Measurements from ENCODE around the gene ZFAND3.
"Not testable (repeated sequence)": the region's sequence is repeated elsewhere in the genome, so short reads cannot be mapped to it uniquely, and the experiment has no call there.

ZFAND3 gene

DNA sequence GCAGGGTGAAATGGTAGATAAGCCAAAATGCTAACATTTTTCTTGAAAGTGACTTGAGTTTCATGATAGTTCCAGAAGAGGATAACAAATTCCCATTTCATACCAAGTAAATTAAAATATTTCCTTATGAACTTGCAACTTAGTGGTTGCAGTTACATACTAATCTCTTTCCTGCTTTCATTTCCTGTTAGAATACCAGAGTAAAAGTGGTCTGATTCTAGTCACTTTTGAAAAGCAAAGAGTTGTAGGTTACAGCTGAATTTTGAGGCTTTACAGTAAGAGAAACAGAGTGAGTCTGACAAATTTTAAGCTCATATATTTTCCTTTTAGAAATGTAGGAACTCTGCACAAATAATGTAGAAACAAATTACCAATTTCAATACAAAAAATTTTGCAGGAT lies 117.4 kb downstream of the ZFAND3 start:
- DNase-seq (ENCODE audit: low spot score) = no peak

DNA sequence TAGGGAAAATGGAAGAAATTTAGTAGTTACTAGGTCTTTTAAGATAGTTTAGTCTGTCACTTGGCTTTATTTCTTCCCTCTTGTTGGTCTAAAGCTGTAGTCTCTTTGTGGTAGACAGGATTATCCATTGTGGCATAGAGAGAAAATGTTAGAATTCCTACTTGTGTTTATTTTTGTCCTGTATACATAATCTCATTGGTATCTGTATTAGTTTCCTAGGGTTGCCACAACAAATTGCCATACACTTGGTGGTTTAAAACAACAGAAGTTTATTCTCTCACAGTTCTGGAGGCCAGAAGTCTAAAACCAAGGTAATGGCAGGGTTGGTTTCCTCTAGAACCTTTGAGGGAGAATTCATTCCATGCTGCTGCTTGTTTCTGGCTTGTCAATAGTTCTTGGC lies 119.4 kb downstream of the ZFAND3 start:
- no peak for DNase-seq (ENCODE audit: low spot score)

DNA sequence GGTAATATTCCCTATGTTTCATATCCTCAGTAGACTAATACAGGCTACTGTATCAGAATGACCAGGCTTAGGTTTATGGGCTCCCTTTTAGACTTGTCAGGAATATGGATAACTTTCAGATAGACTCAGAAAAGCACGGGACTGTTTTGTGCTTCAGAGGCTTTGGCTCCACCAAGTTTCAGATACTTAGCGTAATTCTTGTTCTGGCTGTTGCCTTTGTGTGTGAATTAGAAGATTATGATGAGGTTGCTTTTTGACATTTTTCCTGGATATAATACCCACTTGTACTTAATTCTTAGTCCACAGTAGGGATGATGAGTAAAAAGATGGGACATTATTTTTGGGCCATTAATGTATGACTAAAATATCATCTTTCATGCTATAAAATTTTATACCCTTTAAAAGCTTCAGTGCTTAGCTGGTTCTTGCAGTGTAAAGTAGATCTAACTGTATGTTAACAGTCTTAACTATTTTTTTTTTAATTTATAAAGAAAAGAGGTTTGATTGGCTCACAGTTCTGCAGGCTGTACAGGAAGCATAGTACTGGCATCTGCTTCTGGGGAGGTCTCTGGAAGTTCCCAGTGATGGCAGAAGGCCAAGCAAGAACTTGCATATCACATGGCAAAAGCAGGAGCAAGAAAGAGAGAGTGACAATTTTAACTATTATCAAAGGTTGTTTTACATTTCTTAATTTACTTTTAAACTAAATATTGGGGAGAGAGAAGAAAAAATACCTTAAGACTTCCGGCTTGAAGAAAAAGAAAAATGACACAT lies 120.7 kb downstream of the ZFAND3 start:
- no peak for DNase-seq (ENCODE audit: low spot score)

DNA sequence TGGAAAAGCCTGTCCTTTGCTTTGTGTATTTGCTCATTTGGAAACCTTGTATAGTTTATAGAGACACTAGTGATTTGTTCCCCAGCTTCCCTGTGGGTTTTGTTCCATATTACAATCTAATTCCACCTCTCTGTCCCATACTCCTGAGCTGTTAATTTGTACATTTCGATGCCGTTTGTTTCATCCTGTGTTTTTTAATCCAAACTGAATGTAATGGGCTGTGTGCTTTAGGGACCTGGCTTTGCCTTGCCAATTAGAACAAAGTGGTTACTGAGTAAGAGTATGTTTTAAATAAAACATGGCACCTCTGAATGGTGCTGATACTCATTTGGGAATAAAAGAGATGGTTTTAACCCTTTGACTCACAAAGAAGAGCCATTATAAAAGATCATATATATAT lies 122.3 kb downstream of the ZFAND3 start:
- no peak for DNase-seq (ENCODE audit: low spot score)

DNA sequence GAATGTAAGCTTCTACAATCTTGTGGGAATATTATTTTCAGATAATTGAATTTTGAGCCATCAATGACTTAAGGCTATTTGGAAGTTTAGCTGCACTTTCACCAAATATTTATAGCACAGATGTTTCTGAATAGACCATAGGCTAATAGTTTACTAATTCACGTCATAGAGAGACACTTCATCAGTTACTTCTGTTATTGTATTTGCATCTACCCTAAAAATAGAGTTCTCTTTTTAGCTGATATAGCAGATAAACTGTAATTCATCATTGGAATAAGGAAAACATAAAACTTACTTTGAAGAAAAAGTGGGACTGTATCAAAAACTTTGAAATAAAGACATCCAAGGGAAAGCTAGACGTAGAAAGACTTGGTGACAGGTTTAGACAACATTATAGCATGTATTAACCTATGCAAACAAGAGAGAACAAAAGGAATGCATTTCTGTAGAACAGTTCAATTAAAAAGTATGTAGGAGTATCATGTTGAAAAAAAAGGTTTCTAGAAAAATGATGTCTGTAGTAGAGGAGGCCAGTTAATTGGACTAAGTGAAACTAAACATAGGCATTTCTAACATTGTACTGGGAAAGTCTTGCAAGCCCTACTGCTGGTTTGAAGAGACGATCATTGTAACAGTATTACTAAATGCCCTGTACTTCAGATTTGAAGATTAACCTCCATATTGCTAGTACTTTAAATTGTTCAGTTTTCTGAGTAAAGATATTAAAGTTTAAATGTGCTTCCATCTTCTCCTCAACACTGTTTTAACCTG lies 123.3 kb downstream of the ZFAND3 start:
- DNase-seq (ENCODE audit: low spot score) = no peak

DNA sequence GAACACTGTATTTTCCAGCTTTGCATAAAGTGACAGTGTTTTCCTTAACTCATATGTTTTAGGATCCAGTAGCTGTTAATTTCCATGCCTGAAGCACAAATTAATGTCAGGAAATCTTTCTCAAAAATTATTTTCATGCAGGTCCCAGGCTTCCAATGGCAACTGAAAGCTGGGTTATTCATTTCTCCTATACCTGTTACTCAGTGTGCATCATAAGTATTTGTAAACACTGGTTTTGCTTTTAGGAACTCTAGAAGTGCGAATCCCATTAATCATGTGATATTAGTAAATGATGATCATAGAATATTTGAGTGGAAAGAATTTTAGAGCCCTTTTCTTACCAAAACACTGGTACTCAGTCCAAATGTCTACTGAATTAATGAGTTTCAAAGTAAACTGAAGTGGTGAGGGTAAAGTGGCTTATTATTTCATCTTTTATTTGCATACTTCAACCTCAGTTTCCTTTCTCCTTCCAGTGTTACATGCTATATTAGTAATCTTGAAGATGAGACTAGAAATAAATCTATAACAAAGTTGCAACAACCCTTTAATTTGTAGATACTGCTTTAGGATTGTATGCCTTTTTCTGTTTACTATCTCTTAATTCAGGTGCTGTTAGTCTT lies 124.0 kb downstream of the ZFAND3 start:
- DNase-seq (ENCODE audit: low spot score) = no peak

DNA sequence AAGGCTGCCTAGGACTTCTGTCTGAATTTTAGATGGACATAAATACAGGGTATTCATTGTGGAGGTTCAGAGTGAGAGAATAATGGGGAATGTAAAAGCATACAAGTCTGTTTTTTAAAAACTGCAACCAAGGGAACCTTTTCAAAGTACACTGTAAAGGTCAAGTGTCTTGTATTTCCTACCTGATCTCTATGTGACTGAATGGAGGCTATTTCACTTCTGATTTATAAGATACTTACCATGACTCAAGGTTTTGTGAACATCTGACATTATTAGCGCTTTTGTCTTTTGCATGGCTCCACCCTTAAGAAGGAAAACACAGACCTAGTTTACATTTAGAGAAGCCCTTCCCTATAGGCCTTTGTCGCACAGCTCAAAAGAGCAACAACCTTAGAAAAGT lies 126.5 kb downstream of the ZFAND3 start:
- DNase-seq (ENCODE audit: low spot score) = no peak

DNA sequence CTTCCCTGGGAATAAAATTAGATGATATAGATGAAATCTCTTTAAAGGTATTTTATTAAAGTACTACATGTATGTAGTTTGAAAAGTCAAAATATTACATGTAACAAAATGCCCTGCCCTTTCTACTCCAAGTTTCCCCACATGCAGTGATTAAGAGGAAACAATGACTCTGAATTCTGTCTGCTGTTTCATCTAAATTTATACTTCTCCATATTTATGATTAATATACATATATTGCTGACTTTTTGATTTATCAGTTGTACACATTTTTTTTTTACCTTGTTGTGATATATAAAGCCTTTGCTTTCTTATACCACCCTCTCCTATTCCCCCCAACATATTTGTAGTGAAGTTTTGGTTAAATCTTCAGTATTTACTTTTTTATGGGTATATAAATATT lies 127.9 kb downstream of the ZFAND3 start:
- no peak for DNase-seq (ENCODE audit: low spot score)

DNA sequence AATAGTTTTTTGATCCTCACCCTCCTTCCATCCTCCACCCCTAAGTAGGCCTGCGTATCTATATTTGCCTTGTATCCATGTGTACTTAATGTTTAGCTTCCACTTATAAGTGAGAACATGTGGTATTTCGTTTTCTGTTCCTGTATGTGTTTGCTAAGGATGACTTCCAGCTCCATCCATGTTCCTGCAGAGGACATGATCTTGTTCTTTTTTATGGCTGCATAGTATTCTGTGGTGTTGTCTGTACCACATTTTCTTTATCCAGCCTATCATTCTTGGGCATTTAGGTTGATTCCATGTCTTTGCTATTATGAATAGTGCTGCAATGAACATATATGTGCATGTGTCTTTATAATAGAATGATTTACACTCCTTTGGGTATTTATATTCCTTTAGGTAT lies 129.1 kb downstream of the ZFAND3 start:
- DNase-seq (ENCODE audit: low spot score) = not testable (repeated sequence)

DNA sequence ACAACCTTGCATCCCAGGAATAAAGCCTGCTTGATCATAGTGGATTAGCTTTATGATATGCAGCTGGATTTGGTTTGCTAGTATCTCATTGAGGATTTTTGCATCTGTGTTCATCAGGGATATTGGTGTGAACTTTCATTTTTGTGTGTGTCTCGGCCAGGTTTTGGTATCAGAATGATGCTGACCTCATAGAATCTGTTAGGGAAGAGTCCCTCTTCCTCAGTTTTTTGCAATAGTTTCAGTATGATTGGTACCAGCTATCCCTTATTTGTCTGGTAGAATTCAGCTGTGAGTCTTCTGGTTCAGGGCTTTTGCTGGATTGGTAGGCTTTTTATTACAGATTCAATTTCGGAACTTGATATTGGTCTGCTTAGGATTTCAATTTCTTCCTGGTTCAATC lies 132.5 kb downstream of the ZFAND3 start:
- DNase-seq (ENCODE audit: low spot score) = no peak

DNA sequence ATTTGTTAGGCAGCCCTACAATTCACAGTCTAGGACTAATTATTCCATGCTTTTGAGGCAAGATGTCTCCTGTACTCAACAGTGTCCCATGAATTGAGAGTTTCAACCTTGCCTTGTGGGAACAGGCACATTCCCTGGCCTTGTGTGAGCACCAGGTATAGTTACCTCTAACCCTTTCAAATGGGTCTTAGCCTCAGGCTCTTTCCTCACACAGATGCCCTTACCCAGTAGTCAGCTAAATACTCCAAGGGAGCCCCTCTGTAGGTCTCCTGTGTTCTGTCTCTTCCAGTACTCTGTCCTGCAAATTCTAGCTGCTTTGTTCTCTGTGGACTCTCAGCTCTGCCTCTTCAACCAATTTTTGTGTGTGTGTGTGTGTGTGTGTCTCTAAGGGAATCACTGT lies 135.3 kb downstream of the ZFAND3 start:
- no peak for DNase-seq (ENCODE audit: low spot score)

DNA sequence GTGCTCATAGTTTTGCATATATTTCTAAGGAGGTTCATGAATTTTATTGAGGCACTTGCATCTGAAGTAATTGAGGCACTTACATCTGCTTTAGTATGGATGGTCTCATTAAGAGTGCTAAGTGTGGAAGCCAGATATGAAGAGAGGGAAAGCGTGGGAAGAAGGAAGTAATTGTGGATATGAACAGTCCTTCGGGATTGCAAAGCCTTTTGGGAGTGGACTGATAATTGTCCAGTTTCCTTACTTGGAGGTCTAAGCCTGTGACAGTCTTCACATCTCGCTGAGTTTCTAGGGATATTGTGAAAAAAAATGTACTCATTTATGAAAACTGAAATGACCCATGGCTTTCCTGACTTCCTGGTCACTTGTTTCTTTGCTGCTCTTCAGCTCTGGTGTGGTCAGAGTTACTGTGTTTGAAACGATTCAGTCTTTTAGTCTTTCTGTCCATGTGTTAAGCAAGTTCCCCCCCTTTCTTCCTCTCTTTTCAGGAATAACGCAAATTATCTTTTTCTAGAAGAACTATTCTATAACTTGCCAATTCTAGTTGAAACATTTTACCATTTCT lies 137.3 kb downstream of the ZFAND3 start:
- no peak for DNase-seq (ENCODE audit: low spot score)

DNA sequence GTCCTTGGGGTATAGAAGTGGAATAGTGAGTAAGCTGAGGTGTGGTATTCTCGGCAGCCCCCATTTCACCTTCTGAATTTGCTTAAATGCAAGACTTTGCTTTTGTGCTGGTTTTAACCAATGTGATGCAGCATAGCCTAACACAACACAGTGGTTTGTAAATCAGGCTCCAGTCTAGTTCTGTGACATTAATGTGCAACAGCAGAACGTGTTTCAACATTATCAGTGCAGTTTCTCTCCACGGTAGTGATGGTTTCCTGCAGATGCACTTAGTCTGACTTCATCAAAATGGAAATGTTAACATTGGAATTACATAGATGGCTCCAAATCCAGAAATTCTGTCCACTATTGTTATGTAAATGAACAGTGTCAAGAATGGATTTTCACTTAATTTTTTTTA lies 139.5 kb downstream of the ZFAND3 start:
- no peak for DNase-seq (ENCODE audit: low spot score)

DNA sequence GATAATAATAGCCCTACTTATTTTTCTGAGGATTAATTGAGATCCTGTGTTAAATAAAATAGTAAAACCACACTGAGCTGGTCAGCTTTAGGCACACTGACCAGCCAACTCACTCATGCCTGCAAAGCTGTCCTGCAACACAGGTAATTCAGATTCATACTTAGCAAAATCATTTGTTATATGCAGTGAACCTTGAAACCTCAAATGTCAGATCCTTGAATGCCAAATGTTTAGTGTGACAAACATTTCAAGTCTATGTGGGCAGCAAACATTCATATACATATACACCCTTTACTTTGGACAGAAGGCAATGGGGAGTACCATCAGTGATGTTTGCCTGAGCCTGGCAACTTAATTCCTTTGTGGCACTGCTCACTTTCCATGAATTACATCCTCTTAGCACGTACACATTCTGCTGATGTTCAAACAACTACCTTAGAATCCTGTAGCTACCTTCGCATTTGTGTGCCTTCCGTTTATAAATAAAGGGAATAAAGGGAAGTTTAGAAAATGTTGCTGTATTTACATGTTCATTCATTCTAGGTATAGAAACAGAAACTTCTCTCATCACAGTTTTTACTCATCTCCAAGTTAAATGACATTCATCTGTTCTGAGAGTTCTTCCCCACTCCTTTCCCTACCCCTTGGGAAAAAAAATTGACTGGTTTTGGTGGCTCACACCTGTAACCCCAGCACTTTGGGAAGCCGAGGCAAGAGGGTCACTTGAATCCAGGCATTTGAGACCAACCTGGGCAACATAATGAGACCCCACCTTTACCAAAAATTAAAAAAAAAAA lies 140.8 kb downstream of the ZFAND3 start:
- no peak for DNase-seq (ENCODE audit: low spot score)

DNA sequence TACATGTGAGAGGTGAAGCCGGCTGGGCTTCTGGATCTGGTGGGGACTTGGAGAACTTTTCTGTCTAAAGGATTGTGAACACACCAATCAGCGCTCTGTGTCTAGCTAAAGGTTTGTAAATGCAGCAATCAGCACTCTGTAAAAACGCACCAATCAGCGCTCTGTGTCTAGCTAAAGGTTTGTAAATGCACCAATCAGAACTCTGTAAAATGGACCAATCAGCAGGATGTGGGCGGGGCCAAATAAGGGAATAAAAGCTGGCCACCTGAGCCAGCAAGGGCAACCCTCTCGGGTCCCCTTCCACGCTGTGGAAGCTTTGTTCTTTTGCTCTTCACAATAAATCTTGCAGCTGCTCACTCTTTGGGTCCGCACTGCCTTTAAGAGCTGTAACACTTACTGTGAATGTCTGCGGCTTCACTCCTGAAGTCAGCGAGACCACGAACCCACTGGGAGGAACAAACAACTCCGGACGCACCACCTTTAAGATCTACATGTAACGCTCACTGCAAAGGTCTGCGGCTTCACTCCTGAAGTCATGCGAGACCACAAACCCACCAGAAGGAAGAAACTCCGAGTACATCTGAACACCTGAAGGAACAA lies 143.1 kb downstream of the ZFAND3 start:
- DNase-seq (ENCODE audit: low spot score) = not testable (repeated sequence)

DNA sequence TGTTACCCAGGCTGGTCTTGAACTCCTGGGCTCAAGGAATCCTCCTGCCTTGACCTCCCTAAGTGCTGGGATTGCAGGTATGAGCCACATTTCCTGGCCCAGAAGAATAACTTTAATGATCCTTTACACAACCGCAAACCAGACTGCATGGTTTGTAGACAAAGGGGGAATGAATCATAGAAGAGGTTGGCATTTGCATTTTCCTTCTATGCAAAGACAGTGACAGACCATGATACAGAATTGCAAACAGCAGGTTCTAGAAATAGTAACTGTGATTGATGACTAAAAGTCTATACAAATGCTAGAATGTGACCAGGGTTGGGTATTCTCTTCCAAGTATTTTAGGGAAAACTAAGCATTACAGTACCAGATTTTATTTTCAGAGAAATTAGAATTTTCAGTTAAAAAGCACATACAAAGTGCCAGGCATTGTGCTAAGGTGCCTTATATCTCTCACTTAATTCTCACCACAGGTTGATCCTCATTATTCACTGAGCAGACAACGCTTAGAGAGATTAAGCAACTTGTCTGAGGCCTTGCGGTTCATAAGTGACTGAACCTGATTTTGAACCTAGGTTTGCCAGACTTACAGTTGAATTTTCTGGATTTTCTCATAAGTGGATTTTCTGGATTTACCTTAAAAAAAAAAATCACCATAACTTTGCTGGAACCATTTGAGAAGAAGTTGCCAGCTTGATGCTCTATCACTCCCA lies 146.6 kb downstream of the ZFAND3 start:
- DNase-seq (ENCODE audit: low spot score) = no peak

DNA sequence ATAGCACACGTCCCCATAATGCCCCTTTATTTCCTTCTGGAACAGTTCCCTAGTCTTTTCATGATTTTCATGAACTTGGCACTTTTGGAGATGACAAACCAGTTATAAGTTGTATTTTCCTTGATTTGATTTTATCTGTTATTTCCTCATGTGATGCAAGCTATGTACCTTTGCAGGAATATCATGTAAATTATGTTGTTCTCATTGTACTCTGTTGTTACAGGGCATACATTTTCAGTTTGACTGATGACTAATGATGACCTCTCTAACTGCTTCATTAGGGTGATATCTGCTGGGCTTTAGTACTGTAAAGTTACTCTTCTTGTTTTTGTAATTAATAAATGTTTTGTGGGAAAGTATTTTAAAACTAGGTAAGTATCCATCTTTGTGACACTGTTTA lies 147.3 kb downstream of the ZFAND3 start:
- DNase-seq (ENCODE audit: low spot score) = no peak

DNA sequence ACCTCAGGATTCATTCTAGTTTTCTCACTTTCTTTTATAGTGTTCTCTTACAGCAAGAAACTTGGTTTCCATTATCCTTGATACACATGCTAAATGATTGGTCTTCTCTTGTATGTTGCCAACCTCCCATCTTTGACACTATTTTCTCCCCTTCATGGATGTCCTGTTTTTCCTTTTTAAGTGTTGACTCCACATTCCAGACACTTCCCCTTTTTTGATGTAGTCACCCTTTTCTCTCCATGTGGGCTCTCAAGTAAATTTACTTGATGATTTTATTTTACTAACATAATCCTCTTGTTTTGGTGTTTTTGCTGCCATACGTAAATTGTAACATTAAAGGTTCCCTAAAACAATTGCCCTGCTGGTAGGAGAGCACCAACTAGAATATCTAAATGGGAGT lies 148.1 kb downstream of the ZFAND3 start:
- no peak for DNase-seq (ENCODE audit: low spot score)

DNA sequence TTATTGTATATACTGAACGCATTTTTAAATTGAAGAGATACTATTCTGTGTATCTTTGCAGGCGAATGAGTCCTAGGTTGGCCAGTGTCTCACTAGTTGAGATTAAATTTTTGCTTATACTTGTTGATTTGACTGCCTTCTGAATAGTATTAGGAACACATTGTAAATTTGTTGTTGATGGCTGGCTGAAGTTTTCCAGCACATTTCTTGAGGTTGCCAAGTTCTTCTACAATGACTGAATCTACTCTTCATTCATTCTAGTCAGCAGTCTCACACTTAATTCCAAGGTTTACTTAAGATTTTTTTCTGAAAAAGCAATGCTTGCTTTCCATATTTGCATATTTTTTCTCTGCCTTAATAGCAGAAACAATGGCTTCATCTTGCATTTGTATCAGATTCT lies 151.7 kb downstream of the ZFAND3 start:
- DNase-seq (ENCODE audit: low spot score) = no peak

DNA sequence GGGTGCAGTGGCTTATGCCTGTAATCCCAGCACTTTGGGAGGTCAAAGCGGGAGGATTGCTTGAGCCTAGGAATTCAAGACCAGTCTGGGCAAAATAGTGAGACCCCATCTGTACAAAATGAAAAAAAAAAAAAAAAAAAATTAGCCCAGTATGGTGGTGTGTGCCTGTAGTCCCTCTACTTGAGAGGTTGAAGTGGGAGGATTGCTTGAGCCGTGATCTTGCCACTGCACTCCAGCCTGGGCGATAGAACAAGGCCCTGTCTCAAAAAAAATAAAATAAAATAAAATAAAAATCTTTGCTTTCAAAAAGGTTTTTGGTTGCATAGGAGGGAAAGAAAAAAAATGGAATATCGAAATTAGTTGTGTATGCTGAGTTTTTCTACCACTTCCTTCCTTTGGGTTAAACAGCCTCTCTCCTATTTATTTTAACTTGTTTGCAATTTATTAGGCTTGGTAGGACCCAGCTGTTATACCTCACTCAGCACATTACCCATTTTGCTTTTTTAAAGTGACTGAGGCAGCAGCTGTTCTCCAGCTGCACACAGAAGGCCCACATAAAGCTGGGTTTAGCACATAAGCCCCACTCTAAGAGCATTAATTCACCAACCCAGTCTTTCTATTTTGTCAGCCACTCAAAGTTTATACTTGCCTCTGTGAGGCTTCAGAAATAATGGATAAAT lies 152.3 kb downstream of the ZFAND3 start:
- no peak for DNase-seq (ENCODE audit: low spot score)
